HUES48 (cell line): ENCODE data around the gene PPP1R7.

Experiments used
- H3K27ac ChIP-seq: one replicate; pipeline ENCODE4 v1.7.0; 2013; ENCODE audit warnings: low read depth, low read length, inconsistent platforms
- H3K27me3 ChIP-seq: 2 replicates; pipeline ENCODE4 v1.6.1; 2013; ENCODE audit warnings: mild to moderate bottlenecking, low read length; ENCODE audit not compliant: control insufficient read depth, insufficient read depth
- H3K36me3 ChIP-seq: 2 replicates; pipeline ENCODE4 v1.6.1; 2013; ENCODE audit warnings: low read length; ENCODE audit not compliant: control insufficient read depth, insufficient read depth
- H3K4me1 ChIP-seq: 2 replicates; pipeline ENCODE4 v1.6.1; 2013; ENCODE audit warnings: mild to moderate bottlenecking, low read length; ENCODE audit not compliant: control insufficient read depth, insufficient read depth
- H3K4me3 ChIP-seq: 2 replicates; pipeline ENCODE4 v1.5.1; 2013; ENCODE audit warnings: mild to moderate bottlenecking, low read depth, low read length
- H3K9ac ChIP-seq: 2 replicates; pipeline ENCODE4 v1.6.1; 2013; ENCODE audit warnings: mild to moderate bottlenecking, low read depth, low read length, moderate library complexity
- H3K9me3 ChIP-seq: 2 replicates; pipeline ENCODE4 v1.6.1; 2013; ENCODE audit warnings: low read length; ENCODE audit not compliant: control insufficient read depth, insufficient read depth

Gene PPP1R7

GRCh38 chr2:241133436-241133820 is 16.8 kb upstream of the PPP1R7 start:
- Histone ChIP-seq H3K27ac (no peak overlapping the region), H3K4me1 (no peaks in the 10 kb centered on the region), H3K9me3 (no peaks in the 10 kb centered on the region), H3K27me3 (no peaks in the 10 kb centered on the region), H3K36me3 (peaks cover 79% of the 10 kb centered on the region), H3K4me3 (no peak overlapping the region), H3K9ac (no peak overlapping the region)

DNA sequence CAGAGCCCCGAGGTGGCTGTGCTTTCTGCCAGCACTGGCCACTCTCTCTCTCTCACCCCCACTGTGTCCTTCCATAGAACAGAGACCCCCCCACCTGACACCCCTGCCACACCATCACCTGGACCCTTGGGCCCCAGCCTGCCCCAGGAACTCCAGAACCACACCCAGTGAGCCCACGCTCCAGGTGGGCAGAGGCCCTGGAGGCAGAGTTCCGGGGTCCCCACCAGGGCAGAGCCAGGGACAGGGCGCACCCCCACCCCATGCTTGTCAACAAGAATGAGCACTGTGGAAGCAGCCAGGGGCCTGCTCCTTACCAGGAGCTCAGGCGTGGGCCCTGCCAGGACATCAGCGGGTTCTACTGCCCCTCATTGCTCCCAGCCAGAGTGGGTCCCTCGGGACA is 15.6 kb upstream of the PPP1R7 start:
- Histone ChIP-seq H3K4me1 (no peaks in the 10 kb centered on the region), H3K9me3 (no peaks in the 10 kb centered on the region), H3K27me3 (no peaks in the 10 kb centered on the region), H3K36me3 (peaks cover 86% of the 10 kb centered on the region), H3K9ac (no peak overlapping the region), H3K4me3 (no peak overlapping the region), H3K27ac (no peak overlapping the region)

- Histone ChIP-seq H3K9ac (no peak overlapping the region), H3K27ac (no peak overlapping the region), H3K27me3 (no peaks in the 10 kb centered on the region), H3K4me3 (no peak overlapping the region), H3K36me3 (peaks cover 86% of the 10 kb centered on the region), H3K9me3 (no peaks in the 10 kb centered on the region), H3K4me1 (no peaks in the 10 kb centered on the region)
These were observed 14.5 kb upstream of the PPP1R7 start for GRCh38 chr2:241135737-241136136.

DNA sequence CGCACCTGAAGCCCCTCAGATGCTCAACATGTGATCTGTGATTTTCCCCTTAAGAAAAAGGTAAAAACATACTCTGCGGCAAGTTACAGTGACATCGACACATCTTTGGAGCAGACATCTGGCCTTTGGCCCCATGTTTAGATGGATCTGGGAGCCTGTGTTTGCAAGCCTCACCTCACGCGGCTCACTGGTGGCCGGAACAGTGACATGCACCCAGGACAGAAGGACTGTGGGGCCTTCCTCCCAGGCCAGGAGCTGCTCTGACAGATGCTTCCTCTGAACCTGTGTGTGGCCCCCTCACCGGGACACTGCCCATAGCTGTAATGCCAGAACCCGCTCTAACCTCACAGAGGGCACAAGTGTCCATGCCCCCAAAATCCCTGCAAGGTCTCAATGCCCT is 14.1 kb upstream of the PPP1R7 start:
- H3K4me1 ChIP-seq = no peaks in the 10 kb centered on the region
- no peaks in the 10 kb centered on the region for H3K27me3 ChIP-seq
- H3K9me3 ChIP-seq = no peaks in the 10 kb centered on the region
- H3K27ac ChIP-seq = no peak overlapping the region
- H3K4me3 ChIP-seq = no peak overlapping the region
- H3K9ac ChIP-seq = no peak overlapping the region
- H3K36me3 ChIP-seq = peaks cover 85% of the 10 kb centered on the region

- H3K4me1 ChIP-seq = no peaks in the 10 kb centered on the region
- H3K9me3 ChIP-seq = no peaks in the 10 kb centered on the region
- no peak overlapping the region for H3K9ac ChIP-seq
- no peaks in the 10 kb centered on the region for H3K27me3 ChIP-seq
- no peak overlapping the region for H3K4me3 ChIP-seq
- H3K27ac ChIP-seq = no peak overlapping the region
- peaks cover 80% of the 10 kb centered on the region for H3K36me3 ChIP-seq
These were observed 13.5 kb upstream of the PPP1R7 start for GRCh38 chr2:241136661-241137260.

DNA sequence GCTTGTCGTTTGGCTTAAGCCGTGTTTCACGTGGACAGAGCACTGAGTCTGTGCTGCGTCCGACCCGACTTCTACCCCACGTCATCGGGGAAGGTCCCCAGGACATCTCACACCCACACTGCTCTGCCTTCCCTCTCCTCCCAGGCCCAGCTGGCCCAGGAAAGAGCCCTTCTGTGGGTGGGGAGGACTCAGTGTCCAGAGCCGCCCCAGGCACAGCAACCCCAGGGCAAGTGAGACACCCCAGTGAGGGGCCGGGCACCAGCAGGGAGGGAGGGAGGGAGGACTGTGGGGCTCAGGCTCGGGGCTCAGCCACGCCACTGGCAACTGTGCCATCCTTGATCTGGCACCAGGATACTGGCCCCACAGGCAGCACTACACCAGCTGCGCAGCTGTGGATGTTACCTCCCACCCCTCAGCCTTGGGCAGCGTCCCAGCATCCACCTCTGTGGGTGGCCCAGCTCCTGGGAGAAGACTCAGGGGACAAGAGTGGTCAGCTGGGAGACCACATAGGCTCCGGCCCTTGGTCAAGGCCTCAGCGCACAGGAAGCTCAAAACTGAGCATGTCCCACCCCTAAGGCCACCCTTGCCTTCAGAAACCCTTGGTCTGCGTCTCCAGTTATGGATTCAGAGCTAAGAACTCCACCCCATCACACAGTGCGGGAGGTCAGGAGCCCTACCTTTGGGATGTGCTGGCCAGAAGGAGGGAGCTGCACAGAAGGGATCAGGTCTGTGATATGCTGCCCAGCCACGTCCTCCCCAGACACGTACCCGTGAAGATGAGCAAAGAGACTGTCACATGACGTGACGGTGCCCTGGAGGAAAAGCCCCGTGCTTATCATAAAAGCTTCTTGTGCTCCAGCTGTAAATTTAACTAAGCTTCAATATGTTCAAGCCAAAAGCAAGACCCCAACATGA is 12.7 kb upstream of the PPP1R7 start:
- Histone ChIP-seq H3K36me3 (peaks cover 80% of the 10 kb centered on the region), H3K4me1 (no peaks in the 10 kb centered on the region), H3K27me3 (no peaks in the 10 kb centered on the region), H3K27ac (no peak overlapping the region), H3K9ac (no peak overlapping the region), H3K9me3 (no peaks in the 10 kb centered on the region), H3K4me3 (no peak overlapping the region)

- H3K4me3 ChIP-seq = no peak overlapping the region
- H3K9ac ChIP-seq = no peak overlapping the region
- no peaks in the 10 kb centered on the region for H3K9me3 ChIP-seq
- peaks cover 72% of the 10 kb centered on the region for H3K36me3 ChIP-seq
- no peak overlapping the region for H3K27ac ChIP-seq
- no peaks in the 10 kb centered on the region for H3K27me3 ChIP-seq
- no peaks in the 10 kb centered on the region for H3K4me1 ChIP-seq
These were observed 11.8 kb upstream of the PPP1R7 start for GRCh38 chr2:241138471-241138870.

GRCh38 chr2:241139531-241140444 is 10.5 kb upstream of the PPP1R7 start:
- Histone ChIP-seq H3K27ac (no peak overlapping the region), H3K4me1 (no peaks in the 10 kb centered on the region), H3K36me3 (peaks cover 64% of the 10 kb centered on the region), H3K4me3 (no peak overlapping the region), H3K9me3 (no peaks in the 10 kb centered on the region), H3K27me3 (no peaks in the 10 kb centered on the region), H3K9ac (no peak overlapping the region)

GRCh38 chr2:241140445-241140840 is 9.8 kb upstream of the PPP1R7 start:
- Histone ChIP-seq H3K4me1 (no peaks in the 10 kb centered on the region), H3K27ac (no peak overlapping the region), H3K9me3 (no peaks in the 10 kb centered on the region), H3K27me3 (no peaks in the 10 kb centered on the region), H3K4me3 (no peak overlapping the region), H3K9ac (no peak overlapping the region), H3K36me3 (peaks cover 57% of the 10 kb centered on the region)

GRCh38 chr2:241141214-241141770 is 9.0 kb upstream of the PPP1R7 start:
- Histone ChIP-seq H3K4me1 (no peaks in the 10 kb centered on the region), H3K27me3 (no peaks in the 10 kb centered on the region), H3K9me3 (no peaks in the 10 kb centered on the region), H3K4me3 (no peak overlapping the region), H3K36me3 (peaks cover 49% of the 10 kb centered on the region), H3K9ac (no peak overlapping the region), H3K27ac (no peak overlapping the region)
